Mesendoderm (in vitro differentiated cells): ENCODE data around the gene PRAF2. TPM values are rescaled to one million over a fixed set of nuclear protein-coding genes. Genes with fewer than 3 reads are reported as not detected.

ENCODE experiments used
- DNase-seq: peaks from one replicate; pipeline ENCODE4 v3.0.0; 2013
- H2AK5ac ChIP-seq: 2 replicates; pipeline ENCODE4 v1.6.1; 2013; ENCODE audit warnings: low read length, inconsistent platforms
- H2BK120ac ChIP-seq: 2 replicates; pipeline ENCODE4 v1.6.1; 2013; ENCODE audit warnings: low read depth, mild to moderate bottlenecking, low read length, moderate library complexity, mixed read lengths
- H2BK15ac ChIP-seq: replicated peaks from 2 replicates; pipeline ENCODE4 v1.6.1; 2013; ENCODE audit warnings: low read depth, mild to moderate bottlenecking, moderate library complexity
- H2BK5ac ChIP-seq: 2 replicates; pipeline ENCODE4 v1.6.1; 2013; ENCODE audit warnings: low read length, inconsistent platforms
- H3K18ac ChIP-seq: 2 replicates; pipeline ENCODE4 v1.6.1; 2013; ENCODE audit warnings: mild to moderate bottlenecking, low read length, mixed read lengths
- H3K23ac ChIP-seq: one replicate; pipeline ENCODE4 v1.6.1; 2013; ENCODE audit warnings: low read length
- H3K27ac ChIP-seq: 2 replicates; pipeline ENCODE4 v1.5.1; 2013; ENCODE audit warnings: low read depth, mild to moderate bottlenecking, inconsistent platforms, low read length, moderate library complexity
- H3K27me3 ChIP-seq: 2 replicates; pipeline ENCODE4 v1.6.1; 2013; ENCODE audit warnings: low read length, control low read depth, mild to moderate bottlenecking, inconsistent platforms; ENCODE audit not compliant: insufficient read depth, poor library complexity
- H3K36me3 ChIP-seq: 2 replicates; pipeline ENCODE4 v1.6.1; 2013; ENCODE audit warnings: low read length, inconsistent platforms; ENCODE audit not compliant: control insufficient read depth, insufficient read depth
- H3K4ac ChIP-seq: one replicate; pipeline ENCODE4 v1.6.1; 2013; ENCODE audit warnings: low read depth, mild to moderate bottlenecking, low read length, moderate library complexity
- H3K4me1 ChIP-seq: 2 replicates; pipeline ENCODE4 v1.6.1; 2013; ENCODE audit warnings: low read depth, low read length, inconsistent platforms; ENCODE audit not compliant: control insufficient read depth
- H3K4me2 ChIP-seq: 2 replicates; pipeline ENCODE4 v1.6.1; 2013; ENCODE audit warnings: low read length
- H3K4me3 ChIP-seq: 2 replicates; pipeline ENCODE4 v1.5.1; 2013; ENCODE audit warnings: mild to moderate bottlenecking, low read length
- H3K56ac ChIP-seq: one replicate; pipeline ENCODE4 v1.6.1; 2013; ENCODE audit warnings: low read length
- H3K79me1 ChIP-seq: 2 replicates; pipeline ENCODE4 v1.6.1; 2013; ENCODE audit warnings: low read length, inconsistent platforms
- H3K79me2 ChIP-seq: 2 replicates; pipeline ENCODE4 v1.6.1; 2013; ENCODE audit warnings: mild to moderate bottlenecking, low read length; ENCODE audit not compliant: control insufficient read depth, insufficient read depth
- H3K9ac ChIP-seq: 2 replicates; pipeline ENCODE4 v1.6.1; 2013; ENCODE audit warnings: low read length, inconsistent platforms
- H4K5ac ChIP-seq: one replicate; pipeline ENCODE4 v1.6.1; 2013; ENCODE audit warnings: low read length
- H4K8ac ChIP-seq: one replicate; pipeline ENCODE4 v1.6.1; 2013; ENCODE audit warnings: low read depth, mild to moderate bottlenecking, control low read depth, low read length, moderate library complexity
- WGBS: extraction: QIAGEN DNeasy Blood & Tissue Kit; methylation state at CpG from one replicate; pipeline ENCODE4 v1.1.7; 2013; ENCODE audit warnings: low lambda C conversion rate, missing lambda C conversion rate; ENCODE audit not compliant: insufficient coverage; ENCODE audit errors: extremely low coverage; 5-methylcytosine and 5-hydroxymethylcytosine counted together
- polyA plus RNA-seq, 2 experiments: library from polyadenylated mRNA; stranded (reverse); fragments of 200-250 nt; gene quantifications; one replicate each; pipeline ENCODE4 v1.2.3, GENCODE V29; 2013

Gene PRAF2
- 11.3 TPM for polyA plus RNA-seq (2013, experiment 1 of 2)
- 10.4 TPM for polyA plus RNA-seq (2013, experiment 2 of 2)

GRCh38 chrX:49073601-49074575 is at the start of gene PRAF2:
TSS of gene PRAF2 (minus strand) at chrX:49074002. CDS start at chrX:49073987, 15 bp downstream.
- Histone ChIP-seq H3K4ac (no peak within 1 kb of the TSS), H3K79me1 (no peaks in the 10 kb centered on the region), H3K4me1 (no peaks in the 10 kb centered on the region), H3K79me2 (no peaks in the 10 kb centered on the region), H2AK5ac (no peak within 1 kb of the TSS), H3K27ac (no peak within 1 kb of the TSS), H3K36me3 (no peaks in the 10 kb centered on the region), H2BK120ac (no peak within 1 kb of the TSS), H4K8ac (no peak within 1 kb of the TSS), H3K27me3 (no peaks in the 10 kb centered on the region), H3K56ac (peak within 1 kb of the TSS; percentile 83), H3K9ac (peak within 1 kb of the TSS; percentile 75), H3K18ac (peak within 1 kb of the TSS; percentile 69), H3K23ac (no peak within 1 kb of the TSS), H3K4me3 (peak within 1 kb of the TSS; percentile 47), H2BK5ac (no peak within 1 kb of the TSS), H2BK15ac (no peak within 1 kb of the TSS), H3K4me2 (peak within 1 kb of the TSS; percentile 35), H4K5ac (no peak within 1 kb of the TSS)
- DNase-seq: peak; percentile 95
- no CpG with 5 or more reads among the region's 61 CpGs for WGBS

GRCh38 chrX:49122499-49122898 is 48.7 kb upstream of the PRAF2 start:
- no peak overlapping the region for H3K27ac ChIP-seq
- H3K4me1 ChIP-seq: no peaks in the 10 kb centered on the region
- H2AK5ac ChIP-seq: no peak overlapping the region
- H3K9ac ChIP-seq: no peak overlapping the region
- no peak overlapping the region for H2BK15ac ChIP-seq
- no peak overlapping the region for H4K5ac ChIP-seq
- H2BK120ac ChIP-seq: no peak overlapping the region
- H2BK5ac ChIP-seq: no peak overlapping the region
- H3K27me3 ChIP-seq: no peaks in the 10 kb centered on the region
- no peak overlapping the region for H3K4me2 ChIP-seq
- no peaks in the 10 kb centered on the region for H3K79me1 ChIP-seq
- DNase-seq: no peak
- no peak overlapping the region for H4K8ac ChIP-seq
- no peak overlapping the region for H3K4me3 ChIP-seq
- H3K79me2 ChIP-seq: peaks cover 4% of the 10 kb centered on the region
- H3K23ac ChIP-seq: no peak overlapping the region
- no peak overlapping the region for H3K56ac ChIP-seq
- no CpG with 5 or more reads among the region's 5 CpGs for WGBS
- no peak overlapping the region for H3K4ac ChIP-seq
- H3K18ac ChIP-seq: no peak overlapping the region
- no peaks in the 10 kb centered on the region for H3K36me3 ChIP-seq

- H4K5ac ChIP-seq: no peak overlapping the region
- H3K9ac ChIP-seq: no peak overlapping the region
- no peak overlapping the region for H3K4ac ChIP-seq
- H4K8ac ChIP-seq: no peak overlapping the region
- no peaks in the 10 kb centered on the region for H3K4me1 ChIP-seq
- H3K56ac ChIP-seq: no peak overlapping the region
- no peaks in the 10 kb centered on the region for H3K36me3 ChIP-seq
- no peak overlapping the region for H3K4me2 ChIP-seq
- no peaks in the 10 kb centered on the region for H3K79me1 ChIP-seq
- no peak overlapping the region for H2BK120ac ChIP-seq
- H2AK5ac ChIP-seq: no peak overlapping the region
- H3K27me3 ChIP-seq: no peaks in the 10 kb centered on the region
- H3K23ac ChIP-seq: no peak overlapping the region
- H2BK5ac ChIP-seq: no peak overlapping the region
- H3K27ac ChIP-seq: no peak overlapping the region
- no peak overlapping the region for H3K18ac ChIP-seq
- DNase-seq: peak; percentile 25
- H2BK15ac ChIP-seq: no peak overlapping the region
- H3K79me2 ChIP-seq: peaks cover 4% of the 10 kb centered on the region
- H3K4me3 ChIP-seq: no peak overlapping the region
- no CpG with 5 or more reads among the region's 1 CpG for WGBS
These were observed 46.3 kb upstream of the PRAF2 start for GRCh38 chrX:49120091-49120490.

GRCh38 chrX:49117581-49117980 is 43.8 kb upstream of the PRAF2 start:
- Histone ChIP-seq H3K79me2 (no peaks in the 10 kb centered on the region), H2BK5ac (no peak overlapping the region), H3K79me1 (no peaks in the 10 kb centered on the region), H2AK5ac (no peak overlapping the region), H3K4me1 (no peaks in the 10 kb centered on the region), H3K4me3 (no peak overlapping the region), H3K23ac (no peak overlapping the region), H3K4ac (no peak overlapping the region), H3K4me2 (no peak overlapping the region), H4K5ac (no peak overlapping the region), H3K18ac (no peak overlapping the region), H2BK120ac (no peak overlapping the region), H3K56ac (no peak overlapping the region), H3K27me3 (no peaks in the 10 kb centered on the region), H3K27ac (no peak overlapping the region), H3K9ac (no peak overlapping the region), H3K36me3 (peaks cover 2% of the 10 kb centered on the region), H4K8ac (no peak overlapping the region), H2BK15ac (no peak overlapping the region)
- no CpG with 5 or more reads among the region's 6 CpGs for WGBS
- no peak for DNase-seq

- no CpG with 5 or more reads among the region's 5 CpGs for WGBS
- H3K36me3 ChIP-seq: peaks cover 2% of the 10 kb centered on the region
- no peak for DNase-seq
These were observed 42.9 kb upstream of the PRAF2 start for GRCh38 chrX:49116716-49117115.

More at GRCh38 chrX:49116716-49117115, 42.9 kb upstream of the PRAF2 start:
- H3K4ac ChIP-seq: no peak overlapping the region
- H4K8ac ChIP-seq: no peak overlapping the region
- H2BK15ac ChIP-seq: no peak overlapping the region
- no peak overlapping the region for H2BK120ac ChIP-seq
- H3K18ac ChIP-seq: no peak overlapping the region
- no peak overlapping the region for H3K27ac ChIP-seq
- no peaks in the 10 kb centered on the region for H3K27me3 ChIP-seq
- no peak overlapping the region for H3K23ac ChIP-seq
- no peaks in the 10 kb centered on the region for H3K4me1 ChIP-seq
- no peak overlapping the region for H3K56ac ChIP-seq
- no peaks in the 10 kb centered on the region for H3K79me2 ChIP-seq
- H3K9ac ChIP-seq: no peak overlapping the region
- H2AK5ac ChIP-seq: no peak overlapping the region
- no peak overlapping the region for H2BK5ac ChIP-seq
- no peak overlapping the region for H4K5ac ChIP-seq
- no peaks in the 10 kb centered on the region for H3K79me1 ChIP-seq
- no peak overlapping the region for H3K4me2 ChIP-seq
- no peak overlapping the region for H3K4me3 ChIP-seq
